ENCODE results near the gene SAMD11.
"Not testable (repeated sequence)": the region's sequence is repeated elsewhere in the genome, so short reads cannot be mapped to it uniquely, and the experiment has no call there.

SAMD11 gene

DNA sequence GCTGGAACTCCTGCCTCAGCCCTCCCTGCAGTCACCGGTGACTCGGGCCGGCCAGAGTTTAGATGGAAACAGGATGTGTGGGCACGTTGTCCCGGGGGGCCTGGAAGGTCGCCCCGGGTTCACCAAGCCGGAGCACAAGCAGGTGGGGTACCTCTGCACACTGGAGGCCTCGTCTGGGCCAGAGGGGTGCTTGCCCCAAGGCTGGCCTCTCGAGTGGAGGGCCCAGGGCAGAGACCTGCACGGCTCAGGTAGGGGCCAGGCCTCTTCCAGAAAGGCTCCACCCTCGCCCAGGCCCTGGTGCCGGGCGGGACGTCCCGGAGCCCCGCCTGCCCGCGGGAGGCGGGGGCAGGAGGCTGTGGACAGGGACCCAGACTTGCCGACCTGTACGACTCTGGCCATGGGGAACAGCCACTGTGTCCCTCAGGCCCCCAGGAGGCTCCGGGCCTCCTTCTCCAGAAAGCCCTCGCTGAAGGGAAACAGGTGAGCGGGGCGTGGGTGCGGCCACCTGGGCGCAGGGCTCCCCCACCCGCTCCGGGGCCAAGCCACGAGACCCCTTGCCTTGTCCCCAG lies 42.5 kb downstream of the SAMD11 start, which contains the start of gene PLEKHN1:
TSS of gene PLEKHN1 (plus strand) at position 348 of the 569 bp plus-strand sequence. CDS start at position 398, 50 bp downstream.
- DNase-seq = no peak

DNA sequence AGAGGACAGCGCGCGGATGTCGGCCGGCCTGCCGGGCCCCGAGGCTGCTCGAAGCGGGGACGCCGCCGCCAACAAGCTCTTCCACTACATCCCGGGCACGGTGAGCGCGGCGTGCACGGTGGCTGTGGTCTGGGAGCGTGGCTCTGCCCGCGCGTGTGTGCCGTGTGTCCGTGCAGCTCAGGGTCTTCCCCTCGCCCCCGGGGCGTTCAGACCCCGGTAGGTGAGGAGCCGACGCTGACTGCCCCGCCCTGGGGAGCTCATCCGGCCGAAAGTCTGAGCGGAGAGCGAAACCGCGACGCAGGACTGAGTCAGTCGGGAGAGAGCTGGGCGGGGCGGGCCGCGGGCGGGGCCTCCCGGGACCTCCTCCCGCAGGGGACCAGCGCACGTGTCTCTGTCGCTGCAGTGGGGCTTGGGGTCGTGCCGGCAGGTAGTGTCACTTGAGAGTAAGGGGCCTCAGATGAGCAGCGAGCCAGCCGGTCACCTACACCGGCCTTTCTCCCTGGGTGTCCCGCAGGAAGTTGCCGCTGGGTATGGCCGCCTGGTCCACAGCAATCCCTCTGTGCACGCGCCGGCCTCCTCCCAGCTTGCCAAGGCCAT lies 43.1 kb downstream of the SAMD11 start:
- peak; percentile 39 for DNase-seq

DNA sequence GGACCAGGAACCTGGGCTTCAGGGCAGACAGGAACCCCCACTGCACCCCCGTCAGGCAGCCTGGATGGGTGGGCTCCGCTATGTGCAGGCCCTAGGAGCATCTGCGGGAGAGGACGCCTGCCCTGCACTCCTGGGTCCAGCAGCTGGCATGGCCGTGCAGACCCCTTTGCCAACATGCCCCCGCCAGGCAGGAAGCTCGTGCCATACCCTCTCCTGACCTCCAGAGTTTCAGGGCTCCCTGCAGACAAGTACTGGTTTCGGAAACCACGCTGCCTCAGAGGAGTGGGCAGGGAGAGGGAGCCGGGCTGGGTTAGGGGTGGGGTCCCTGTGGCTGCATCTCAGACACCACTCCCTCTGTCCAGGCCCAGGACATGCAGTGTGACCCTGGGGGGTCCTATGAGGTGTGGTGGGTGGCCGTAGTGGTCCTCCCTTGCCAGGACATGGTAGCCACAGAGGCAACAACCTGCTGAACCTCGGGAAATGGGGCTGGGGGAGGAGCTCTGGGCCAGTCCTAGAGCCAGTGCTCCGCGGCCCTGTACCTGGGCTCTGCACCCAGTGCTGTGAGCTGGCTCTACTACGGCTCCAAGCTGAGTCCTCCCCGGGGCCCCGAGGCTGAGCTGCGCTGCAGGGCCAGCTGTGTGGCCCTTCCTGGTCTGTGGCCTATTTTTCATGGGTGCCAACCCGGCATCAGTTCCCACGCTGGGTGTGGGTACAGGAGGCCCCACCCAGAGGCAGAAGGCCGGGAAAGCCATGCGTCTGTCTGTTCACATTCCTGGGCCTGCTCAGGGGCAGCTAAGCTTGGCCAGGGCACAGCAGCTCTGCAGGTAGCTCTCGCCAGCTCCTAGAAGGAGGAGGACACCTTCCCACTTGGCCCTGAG lies 44.0 kb downstream of the SAMD11 start:
- no peak for DNase-seq

DNA sequence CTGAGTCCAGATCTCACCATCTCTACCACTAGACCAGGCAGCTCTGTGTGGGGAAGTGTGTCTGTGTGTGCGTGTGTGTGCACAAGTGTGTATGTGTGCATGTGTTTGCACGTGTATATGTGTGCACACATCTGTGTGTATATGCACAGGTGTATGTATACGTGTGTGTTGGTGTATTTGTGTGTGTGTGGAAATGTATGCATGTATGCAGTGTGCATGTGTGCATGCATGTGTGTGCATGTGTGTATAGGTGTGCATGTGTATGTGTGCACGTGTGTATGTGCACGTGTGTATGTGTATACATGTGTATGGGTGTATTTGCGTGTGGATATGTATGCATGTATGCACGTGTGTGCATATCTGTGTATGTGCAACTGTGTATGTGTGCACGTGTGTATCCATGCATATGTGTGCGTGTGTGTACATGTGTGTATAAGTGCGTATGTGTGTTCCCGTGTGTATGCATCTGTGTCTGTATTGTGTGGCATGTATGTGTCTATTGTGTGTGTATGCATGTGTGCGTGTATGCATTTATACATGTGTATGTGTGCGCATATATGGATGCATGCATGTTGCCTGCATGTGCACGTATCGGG lies 45.6 kb downstream of the SAMD11 start:
- no peak for DNase-seq

DNA sequence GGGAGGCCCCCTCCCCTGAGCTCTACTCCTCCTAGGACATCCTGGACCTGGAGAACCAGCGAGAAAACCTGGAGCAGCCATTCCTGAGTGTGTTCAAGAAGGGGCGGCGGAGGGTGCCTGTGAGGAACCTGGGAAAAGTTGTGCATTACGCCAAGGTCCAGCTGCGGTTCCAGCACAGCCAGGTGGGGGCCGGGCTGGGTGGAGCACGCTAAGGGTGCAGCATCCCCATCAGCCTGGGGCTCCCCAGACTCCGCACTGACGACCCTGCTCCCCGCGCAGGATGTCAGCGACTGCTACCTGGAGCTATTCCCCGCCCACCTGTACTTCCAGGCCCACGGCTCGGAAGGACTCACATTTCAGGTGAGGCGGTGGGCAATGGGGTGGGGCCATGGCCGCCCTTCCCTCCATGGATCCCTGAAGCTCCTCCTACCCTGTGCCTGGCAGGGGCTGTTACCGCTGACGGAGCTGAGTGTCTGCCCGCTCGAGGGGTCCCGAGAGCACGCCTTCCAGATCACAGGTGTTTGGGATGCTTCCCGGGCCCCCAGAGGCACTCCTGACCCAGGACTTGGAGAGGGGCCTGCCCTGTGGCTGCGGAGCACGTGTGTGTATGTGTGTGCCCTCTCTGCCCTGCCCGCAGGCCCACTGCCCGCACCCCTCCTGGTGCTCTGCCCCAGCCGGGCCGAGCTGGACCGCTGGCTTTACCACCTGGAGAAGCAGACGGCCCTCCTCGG lies 46.7 kb downstream of the SAMD11 start:
- DNase-seq = no peak

DNA sequence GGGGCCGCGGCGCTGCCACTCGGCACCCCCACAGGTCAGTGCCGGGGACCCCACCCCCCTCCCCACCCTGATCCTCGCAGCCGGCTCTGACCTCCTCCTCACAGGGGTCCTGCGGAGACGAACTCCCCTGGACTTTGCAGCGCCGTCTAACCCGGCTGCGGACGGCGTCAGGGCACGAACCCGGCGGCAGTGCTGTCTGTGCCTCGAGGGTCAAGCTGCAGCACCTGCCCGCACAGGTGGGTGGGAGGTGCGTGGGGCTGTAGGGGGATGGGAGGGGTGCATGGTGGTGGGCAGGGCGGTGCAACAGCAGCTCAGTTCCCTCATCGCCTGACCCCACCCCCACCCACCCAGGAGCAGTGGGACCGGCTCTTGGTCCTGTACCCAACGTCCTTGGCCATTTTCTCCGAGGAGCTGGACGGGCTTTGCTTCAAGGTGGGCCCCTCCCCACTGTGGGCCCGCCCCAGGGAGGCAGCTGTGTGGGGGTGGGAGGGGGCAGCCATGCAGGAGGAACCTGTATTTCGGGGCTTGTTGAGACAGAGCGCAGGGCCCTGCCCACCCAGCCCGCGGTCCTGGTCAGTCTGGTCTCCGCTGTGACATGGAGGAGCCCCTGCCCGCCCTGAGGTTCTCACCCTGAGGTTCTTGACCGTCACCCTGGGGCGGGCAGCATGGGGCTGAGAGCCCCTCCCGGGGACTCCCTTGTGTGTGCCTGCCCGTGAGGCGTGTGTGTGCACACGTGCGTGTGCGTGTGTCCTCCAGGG lies 47.4 kb downstream of the SAMD11 start:
- no peak for DNase-seq

DNA sequence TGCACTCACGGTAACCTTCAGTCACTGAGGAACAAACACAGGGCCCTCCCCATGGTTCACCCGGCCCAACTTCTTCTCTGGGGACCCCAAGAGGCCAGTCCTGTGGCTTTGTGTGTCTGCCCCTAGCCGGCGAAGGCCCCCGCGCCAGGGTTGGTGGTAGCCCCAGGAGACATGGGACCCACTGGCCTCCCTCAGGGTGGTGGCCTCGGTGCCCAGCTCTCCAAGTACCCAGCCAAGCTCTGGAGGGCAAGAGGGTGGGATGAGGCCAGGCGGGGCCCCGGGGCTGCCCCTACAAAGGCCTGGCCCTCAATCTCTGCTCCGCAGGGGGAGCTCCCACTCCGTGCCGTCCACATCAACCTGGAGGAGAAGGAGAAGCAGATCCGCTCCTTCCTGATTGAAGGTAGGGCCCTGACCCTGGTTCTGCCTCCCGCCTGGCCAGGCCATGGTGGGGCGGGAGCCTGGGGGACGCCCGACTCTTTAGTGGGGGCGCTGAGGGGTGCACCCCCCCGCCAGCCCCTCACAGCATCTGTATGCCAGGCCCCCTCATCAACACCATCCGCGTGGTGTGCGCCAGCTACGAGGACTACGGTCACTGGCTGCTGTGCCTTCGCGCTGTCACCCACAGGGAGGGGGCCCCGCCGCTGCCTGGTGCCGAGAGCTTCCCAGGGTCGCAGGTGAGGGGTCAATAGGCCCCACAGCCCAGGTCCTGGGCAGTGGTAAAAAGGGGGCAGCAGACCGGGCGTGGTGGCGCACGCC lies 48.2 kb downstream of the SAMD11 start:
- no peak for DNase-seq

DNA sequence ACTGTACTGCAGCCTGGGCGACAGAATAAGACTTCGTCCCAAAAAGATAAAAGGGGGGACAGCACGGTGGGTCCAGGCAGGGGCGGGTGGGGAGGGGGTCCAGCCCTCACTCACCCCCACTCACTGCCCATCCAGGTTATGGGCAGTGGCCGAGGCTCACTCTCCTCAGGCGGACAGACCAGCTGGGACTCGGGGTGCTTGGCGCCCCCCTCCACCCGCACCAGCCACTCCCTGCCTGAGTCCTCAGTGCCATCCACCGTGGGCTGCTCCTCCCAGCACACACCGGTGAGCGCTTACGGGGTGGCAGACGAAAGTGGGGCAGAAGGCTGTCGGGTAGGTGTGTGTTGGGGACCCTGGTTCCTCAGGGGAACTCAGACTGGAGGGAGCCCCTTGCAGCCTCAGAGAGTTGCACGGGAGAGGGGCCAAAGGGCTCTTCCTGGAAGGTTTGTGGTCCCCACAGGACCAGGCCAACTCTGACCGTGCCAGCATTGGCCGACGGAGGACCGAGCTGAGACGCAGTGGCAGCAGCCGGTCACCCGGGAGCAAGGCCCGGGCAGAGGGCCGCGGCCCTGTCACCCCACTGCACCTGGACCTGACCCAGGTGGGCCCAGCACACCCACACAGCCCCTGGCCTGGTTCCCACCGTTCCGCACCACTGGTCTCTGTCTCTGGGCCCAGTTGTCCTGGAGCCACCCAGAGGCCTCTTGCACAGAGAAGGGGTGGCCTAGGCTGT lies 49.2 kb downstream of the SAMD11 start:
- DNase-seq = no peak

DNA sequence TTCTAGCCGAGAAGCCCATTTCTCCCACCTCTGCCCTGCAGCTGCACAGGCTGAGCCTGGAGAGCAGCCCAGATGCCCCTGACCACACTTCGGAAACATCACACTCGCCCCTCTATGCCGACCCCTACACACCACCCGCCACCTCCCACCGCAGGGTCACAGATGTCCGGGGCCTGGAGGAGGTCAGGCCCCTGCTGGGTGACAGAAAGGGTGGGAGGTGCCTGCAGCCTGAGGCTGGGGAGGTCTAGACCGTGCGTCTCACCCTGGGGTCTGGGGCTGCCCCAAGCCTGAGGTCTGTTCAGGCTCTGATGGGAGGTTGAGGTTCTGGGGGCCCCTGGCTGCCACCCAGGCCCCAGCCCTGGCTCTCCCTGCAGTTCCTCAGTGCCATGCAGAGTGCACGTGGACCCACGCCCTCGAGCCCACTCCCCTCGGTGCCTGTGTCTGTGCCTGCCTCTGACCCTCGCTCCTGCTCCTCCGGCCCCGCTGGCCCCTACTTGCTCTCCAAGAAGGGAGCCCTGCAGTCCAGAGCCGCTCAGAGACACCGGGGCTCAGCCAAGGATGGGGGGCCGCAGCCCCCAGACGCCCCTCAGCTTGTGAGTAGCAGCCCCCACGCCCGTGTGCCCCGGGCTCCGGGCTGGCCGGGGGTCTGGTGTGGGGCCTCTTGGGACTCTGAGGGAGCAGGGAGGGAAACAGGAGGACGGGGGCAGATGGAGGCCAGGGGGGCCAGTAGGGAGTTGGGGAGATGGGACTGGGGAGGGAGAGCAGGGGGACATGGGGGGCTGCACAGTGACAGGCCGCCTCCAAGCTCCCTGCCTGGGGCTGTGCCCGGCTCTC lies 50.0 kb downstream of the SAMD11 start:
- no peak for DNase-seq

DNA sequence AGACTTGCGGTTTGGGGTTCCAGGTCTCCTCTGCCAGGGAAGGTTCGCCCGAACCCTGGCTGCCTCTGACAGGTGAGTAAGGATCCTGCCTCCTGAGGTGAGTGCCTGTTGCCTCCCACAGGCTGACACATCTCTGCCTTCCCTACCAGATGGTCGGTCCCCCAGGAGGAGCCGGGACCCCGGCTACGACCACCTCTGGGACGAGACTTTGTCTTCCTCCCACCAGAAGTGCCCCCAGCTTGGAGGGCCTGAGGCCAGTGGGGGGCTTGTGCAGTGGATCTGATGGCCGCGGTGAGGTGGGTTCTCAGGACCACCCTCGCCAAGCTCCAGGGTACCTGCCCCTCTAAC lies 50.5 kb downstream of the SAMD11 start:
- DNase-seq = no peak

DNA sequence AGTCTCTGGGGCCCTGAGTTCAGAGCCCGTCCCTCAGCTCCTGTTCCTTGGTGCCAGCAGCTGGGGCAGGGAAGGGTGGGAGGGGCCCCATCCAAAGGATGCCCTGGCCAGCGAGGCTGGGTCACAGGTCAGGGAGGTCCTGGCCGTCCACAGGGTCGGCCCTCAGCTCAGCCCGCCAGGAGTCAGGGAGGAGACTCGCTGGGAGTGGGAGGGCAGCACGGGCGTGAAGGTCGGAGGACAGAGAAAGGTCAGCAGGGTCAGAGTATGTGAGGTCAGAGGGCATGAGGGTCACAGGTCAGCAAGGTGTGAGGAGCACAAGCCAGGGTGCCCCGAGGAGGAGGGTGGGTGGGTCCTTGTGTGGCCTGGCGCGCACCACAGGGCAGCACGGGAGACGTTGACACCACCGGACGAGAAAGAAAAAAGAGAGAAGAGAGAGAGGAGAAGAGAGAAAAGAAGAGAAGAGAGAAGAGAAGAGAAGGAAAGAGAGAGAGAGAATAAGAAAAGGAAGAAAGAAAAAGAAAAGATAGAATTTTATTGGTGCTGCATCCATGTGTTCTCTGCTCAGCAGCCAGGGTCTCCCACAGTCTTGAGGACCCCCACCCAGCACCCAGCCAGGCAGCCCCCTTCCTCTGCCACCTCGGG lies 51.1 kb downstream of the SAMD11 start:
- no peak for DNase-seq

DNA sequence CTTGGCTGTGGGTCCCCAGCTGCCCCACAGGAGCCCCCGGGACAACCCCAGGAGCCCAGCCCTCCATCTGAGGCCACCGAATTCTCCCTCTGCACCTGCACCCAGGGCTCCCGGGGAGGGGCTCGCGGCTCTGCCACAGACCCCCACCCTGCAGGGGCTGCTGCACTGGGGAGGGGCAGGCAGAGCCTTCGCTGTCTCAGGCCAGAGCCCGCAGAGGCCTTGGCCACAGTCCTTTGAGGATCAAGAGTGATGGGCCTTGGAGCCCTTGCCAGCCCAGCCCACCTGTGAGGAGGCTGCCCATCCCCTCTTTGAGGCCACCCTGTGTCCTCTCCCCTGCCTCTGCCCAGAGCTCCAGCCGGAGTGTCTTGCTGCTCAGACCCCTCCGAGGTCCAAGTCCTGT lies 51.6 kb downstream of the SAMD11 start:
- no peak for DNase-seq

DNA sequence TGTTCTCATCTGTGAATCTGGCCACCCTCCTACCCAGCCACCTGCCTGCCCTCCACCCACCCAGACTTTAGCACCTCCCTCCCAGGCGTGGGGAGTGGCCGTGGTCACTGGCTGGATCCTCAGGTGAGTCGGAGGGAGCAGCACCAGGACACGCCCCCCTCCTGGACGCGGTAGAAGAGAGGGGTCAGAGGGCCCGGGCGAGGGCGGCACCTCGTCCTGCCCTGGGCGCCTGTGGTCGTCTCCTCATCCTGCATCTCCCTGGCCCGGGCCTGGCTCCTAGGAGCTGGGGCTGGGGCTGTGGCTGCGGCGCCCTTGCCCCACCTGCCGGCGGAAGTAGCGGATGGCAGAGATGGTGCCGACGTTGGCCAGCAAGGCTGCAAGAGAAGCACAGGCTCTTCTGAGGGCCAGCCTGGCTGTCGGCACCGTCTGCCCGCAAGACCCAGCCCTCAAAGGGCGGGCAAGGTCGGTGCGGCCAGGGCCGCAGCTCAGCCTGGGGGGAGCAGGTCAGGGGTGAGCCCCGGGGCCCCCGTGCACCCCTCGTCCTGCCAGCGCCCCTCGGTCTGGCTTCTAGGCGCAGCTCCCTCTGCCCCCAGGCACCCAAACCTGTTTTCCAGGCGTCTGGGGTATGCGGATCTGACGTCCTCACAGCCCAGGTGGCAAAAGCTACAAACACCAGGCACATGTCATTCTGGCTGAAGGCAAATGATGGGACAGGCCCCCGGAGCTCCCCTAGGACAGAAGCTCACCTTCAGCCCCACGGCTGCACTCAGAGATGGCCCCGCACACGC lies 52.4 kb downstream of the SAMD11 start:
- DNase-seq = peak; percentile 50

DNA sequence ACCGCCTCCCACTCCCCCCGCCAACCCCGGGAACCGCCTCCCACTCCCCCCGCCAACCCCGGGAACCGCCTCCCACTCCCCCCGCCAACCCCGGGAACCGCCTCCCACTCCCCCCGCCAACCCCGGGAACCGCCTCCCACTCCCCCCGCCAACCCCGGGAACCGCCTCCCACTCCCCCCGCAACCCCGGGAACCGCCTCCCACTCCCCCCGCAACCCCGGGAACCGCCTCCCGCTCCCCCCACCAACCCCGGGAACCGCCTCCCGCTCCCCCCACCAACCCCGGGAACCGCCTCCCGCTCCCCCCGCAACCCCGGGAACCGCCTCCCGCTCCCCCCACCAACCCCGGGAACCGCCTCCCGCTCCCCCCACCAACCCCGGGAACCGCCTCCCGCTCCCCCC lies 53.1 kb downstream of the SAMD11 start:
- DNase-seq = not testable (repeated sequence)

DNA sequence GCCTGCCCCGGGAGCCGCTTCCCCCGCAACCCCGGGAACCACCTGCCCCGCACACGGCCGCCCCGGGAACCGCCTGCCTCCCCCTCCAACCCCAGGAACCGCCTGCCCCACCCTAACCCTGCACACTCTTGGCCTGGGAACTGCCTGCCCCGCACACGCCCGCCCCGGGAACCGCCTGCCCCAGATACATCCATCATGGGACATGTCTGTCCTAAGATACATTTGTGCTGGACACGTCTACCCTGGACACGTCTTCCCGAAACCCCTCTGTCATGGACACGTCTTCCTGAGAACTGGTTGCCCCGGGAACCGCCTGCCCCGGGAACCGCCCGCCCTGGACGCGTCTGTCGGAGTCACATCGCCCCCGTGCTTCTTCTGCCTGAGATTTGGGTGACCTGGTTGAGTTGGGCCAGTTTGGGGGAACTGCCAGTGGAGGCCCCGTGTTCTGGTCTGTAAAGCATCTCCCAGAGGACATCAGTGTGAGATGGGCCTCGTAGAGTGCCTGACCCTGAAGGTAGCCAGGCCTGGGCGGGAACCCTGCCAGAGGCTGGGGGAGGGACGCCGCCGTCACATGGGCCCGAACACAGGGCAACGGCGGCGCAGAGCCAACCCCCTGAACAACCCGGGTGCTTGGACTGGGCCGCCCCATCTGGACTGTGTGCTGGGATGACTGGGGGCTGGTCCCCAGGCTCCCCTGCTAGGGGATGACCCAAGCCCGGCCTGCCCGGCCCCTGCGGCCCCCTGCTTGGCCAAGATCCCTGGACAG lies 54.5 kb downstream of the SAMD11 start:
- no peak for DNase-seq

DNA sequence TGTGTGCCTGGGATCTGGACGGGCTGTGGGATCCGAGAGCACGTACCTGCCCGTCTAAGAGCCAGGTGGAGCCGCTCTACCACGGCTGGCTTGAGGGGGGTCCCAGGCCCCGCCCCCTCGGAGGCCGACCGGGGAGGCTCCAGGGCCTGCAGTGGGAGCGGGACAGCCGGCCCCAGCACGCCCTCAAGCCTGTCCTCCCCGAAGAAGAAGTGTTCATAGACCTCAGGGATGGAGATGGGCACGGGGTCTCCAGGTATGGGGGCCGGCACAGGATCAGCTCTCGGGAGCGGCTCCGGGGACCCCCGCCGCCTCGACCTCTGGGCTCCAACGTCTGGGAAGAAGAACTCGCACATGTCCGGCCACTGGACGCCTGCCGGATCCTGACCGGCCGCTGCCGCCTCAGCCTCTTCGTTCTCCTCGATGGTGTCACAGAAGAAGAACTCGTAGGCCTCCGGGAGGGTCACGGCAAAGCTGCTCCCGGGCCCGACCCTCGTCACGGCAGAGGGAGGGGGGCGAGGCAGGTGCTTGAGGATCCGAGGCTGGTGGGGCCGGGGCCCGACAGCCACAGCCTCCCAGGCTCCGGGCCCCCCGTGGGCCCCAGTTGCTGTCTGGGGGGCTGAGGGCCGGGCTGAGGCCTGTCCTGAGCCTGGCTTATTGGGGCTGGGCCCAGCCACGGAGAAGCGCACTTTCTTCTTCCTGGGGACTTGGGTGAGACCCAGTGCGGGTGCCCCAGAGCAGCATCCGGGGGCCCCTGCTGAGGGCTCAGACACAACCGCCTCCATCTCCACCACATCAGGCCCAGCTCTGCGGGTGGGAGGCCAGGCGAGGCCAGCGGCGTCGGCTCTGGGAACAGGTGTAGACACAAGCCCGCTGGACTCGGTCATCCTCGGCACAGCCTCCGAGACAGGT lies 55.4 kb downstream of the SAMD11 start:
- no peak for DNase-seq

DNA sequence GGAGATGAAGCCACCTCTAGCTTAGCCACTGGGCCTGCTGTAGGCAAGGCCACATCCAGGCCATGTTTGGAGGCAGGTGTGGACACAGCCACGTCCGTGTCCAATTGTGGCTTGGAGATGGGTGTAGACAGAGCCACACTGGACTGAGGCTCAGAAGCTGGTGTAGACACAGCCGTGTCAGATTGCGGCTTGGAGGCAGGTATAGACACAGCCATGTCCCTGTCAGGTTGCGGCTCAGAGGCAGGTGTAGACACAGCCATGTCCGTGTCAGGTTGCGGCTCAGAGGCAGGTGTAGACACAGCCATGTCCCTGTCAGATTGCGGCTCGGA lies 56.0 kb downstream of the SAMD11 start:
- DNase-seq = no peak

Measured in hematopoietic multipotent progenitor cell treated with erythropoietin and hydrocortisone succinate and interleukin-3 and kit ligand, for 8 days (in vitro differentiated cells).